LHCN-M2 (cell line): ENCODE data around the gene SOWAHA. TPM values are rescaled to one million over a fixed set of nuclear protein-coding genes. Genes with fewer than 3 reads are reported as not detected.
A peak's percentile ranks its signal among the peaks of the same experiment; 100 is the strongest.

ENCODE experiments used
- DNase-seq: peaks from one replicate; pipeline ENCODE4 v3.0.0-alpha.2; 2012; ENCODE audit warnings: low read depth
- total RNA-seq: library from RNA; depleted of rRNA; stranded (reverse); fragments of >200 nt; gene quantifications from 2 replicates; pipeline ENCODE4 v1.2.3, GENCODE V29; 2014

The SOWAHA gene
- total RNA-seq, 1 experiment from 2014 or later, result not detected

- no peak for DNase-seq
Observed at GRCh38 chr5:132825033-132825833, 12.1 kb downstream of the SOWAHA start.

DNA sequence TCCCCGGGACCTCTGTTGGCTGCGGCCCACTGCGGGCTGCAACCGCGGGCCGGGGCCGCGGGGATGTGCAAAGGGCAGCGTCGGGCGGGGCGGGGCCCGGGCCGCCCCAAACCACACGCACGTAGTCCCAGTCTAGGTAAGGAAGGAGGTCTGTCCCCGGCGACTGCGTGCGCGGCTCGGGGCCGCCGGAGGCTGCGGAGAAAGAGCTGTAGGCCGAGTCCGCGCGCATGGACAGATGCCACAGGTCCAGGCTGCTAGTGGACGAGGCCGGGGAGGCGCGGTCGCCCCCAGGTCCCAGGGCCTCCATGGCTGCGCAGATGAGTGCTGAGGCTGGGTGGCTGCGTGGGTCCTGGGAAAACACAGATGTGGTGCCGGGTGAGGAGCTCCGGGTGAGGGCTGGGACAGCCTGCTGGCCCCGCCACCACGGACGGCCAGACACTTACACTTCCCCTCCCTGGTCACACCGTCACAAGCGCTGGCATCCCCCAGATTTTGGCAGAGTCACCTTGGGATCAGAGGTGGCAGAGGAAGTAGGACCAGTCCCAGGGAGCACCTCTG is 12.8 kb downstream of the SOWAHA start:
- no peak for DNase-seq

- no peak for DNase-seq
Observed at GRCh38 chr5:132826424-132827082, 13.5 kb downstream of the SOWAHA start.

- no peak for DNase-seq
Observed at GRCh38 chr5:132827943-132828673, 15.0 kb downstream of the SOWAHA start.

DNA sequence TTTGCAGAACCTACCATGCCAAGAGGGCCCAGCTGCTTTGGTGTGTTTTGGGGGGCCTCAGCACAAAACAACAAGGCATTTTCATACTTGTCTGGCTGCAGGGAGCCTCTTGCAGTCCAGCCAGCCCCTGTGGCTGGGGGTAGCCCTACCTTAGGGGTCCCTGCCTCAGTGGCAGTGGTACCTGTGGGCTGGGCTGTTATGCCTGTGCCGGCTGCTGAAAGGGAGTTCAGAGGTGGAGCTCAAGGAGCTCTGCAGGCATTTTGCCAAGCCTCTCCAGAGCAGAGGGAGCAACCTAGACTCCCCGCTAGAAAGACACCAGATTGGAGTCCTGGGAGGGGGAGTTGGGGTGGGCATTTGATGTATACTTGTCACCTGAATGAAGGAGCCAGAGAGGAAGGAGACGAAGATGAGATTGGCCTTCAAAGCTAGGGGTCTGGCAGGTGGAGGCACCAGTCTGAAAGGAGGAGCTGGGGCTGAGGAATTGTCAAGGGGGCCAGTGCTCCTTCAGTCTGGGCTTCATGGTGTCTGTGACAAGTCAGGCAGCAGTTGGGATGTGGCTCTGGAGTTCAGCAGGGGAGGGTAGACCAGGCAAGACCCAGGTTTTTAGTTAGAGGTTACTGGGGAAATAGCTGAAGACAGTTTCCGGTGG is 15.9 kb downstream of the SOWAHA start:
- DNase-seq, result no peak

GRCh38 chr5:132829742-132830435 is 16.8 kb downstream of the SOWAHA start:
- peak; percentile 56 for DNase-seq

DNA sequence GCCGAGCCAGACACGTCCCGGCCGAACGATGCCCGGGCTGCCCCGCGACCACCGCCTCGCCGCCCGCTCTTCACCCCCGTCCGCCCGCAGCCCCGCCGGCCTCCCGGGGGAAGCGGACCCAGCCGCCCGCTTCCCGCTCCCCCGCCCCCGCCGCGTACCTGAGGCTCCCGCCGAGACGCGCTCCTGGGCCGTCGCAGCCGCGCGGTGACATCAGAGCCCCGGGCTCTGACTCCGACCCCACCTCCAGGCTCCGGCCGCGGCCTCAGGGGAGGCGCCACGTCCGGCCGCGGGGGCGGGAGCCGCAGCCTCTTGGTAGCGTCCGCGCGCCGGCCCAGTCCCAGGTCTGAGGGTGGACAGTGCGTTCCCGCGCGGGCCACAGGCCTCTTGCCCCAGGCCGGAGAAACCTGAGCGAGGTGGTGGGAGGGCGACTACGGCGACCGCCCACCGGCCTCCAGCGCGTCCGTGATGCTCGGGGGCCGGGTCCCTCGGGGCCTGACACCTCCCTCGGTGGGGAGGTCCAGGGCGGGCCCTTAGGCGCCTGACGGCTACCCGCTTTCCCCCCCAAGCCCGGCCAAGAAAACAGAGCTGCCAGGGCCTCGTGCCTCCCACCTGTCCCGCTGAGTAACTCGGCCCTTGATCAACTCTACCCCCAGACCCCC is 17.5 kb downstream of the SOWAHA start, which contains the start of gene SHROOM1:
TSS of gene SHROOM1 (minus strand) at position 212 of the 659 bp plus-strand sequence. CDS start 4,507 bp downstream, outside the sequence.
- peak; percentile 40 for DNase-seq

GRCh38 chr5:132831095-132831860 is 18.2 kb downstream of the SOWAHA start:
- DNase-seq, result no peak

DNA sequence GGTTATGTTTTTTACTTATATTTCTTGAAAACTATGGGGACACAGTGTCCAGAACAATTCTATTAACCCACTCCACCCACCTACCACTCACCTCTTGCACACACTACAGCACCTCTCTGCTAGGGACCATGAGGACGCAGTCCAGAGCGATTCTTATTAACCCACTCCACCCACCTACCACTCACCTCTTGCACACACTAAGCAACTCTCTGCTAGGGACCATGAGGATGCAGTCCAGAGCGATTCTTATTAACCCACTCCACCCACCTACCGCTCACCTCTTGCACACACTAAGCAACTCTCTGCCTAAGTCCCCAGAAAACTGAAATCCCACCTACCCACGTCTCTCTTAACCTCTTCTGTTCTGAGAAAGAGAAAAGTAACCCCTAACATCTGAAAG is 19.5 kb downstream of the SOWAHA start:
- no peak for DNase-seq

GRCh38 chr5:132834057-132834456 is 21.0 kb downstream of the SOWAHA start:
- DNase-seq, result no peak

- no peak for DNase-seq
Observed at GRCh38 chr5:132836852-132837251, 23.8 kb downstream of the SOWAHA start.

- no peak for DNase-seq
Observed at GRCh38 chr5:132837868-132838267, 24.8 kb downstream of the SOWAHA start.

- DNase-seq, result no peak
Observed at GRCh38 chr5:132838516-132839282, 25.6 kb downstream of the SOWAHA start.

- DNase-seq, result peak; percentile 39
Observed at GRCh38 chr5:132839426-132840301, 26.6 kb downstream of the SOWAHA start.

GRCh38 chr5:132840313-132840712 is 27.2 kb downstream of the SOWAHA start:
- DNase-seq, result no peak

DNA sequence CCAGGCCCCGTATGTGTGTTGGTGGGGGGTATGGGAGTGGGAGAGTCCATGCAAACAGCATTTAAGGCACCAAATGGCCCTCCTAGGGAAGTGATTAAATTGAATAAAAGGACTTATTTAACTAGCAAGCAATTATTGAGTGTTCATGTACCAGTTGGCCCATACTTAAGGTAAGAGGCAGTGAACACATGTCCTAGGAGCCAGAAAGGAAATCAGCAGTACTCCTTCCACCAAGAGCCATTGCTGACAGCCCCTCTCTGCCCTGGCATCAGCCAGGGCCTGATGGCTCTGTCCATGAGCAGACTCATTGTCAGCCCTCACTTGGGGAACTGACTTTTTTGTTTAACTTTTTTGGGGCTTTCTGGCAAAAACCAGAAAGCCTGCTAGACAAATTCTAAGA is 27.8 kb downstream of the SOWAHA start:
- DNase-seq, result no peak

DNA sequence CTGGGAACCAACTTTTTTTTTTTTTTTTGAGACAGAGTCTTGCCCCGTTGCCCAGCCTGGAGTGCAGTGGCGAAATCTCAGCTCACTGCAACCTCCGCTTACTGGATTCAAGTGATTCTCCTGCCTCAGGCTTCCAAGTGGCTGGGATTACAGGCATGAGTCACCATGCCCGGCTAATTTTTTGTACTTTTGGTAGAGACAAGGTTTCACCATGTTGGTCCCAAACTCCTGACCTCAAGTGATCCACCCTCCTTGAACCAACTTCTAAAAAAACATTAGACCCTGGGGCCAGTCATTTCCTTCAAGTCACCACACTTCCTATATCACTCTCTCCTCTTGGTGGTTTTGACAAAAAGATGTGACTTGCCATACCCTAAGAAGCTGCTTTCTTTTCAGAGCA is 28.2 kb downstream of the SOWAHA start:
- peak; percentile 67 for DNase-seq

DNA sequence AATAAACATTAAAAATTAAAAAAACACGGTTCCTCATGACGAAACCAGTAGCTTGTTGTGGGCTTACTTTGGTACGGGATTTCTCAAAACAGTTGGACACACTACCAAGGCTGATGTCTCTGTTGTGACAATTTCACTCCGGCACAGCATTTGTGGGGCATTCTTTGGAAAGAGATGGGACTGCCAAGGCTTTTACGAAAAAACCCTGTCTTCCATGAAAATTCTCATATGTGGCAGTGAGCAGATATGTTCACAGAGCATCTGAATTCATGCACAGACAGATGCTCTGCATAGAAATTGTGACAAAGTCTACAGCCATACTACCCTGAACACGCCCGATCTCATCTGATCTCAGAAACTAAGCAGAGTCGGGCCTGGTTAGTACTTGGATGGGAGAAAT is 35.2 kb downstream of the SOWAHA start:
- no peak for DNase-seq
